HG03521 (cell line): ENCODE measurements around the gene TMSB15A.
"Not testable (repeated sequence)": the region's sequence is repeated elsewhere in the genome, so short reads cannot be mapped to it uniquely, and the experiment has no call there.

ENCODE experiments used
- ATAC-seq: cut with Tn5 transposase; IDR thresholded peaks from one replicate; pipeline ENCODE4 v1.9.1; 2021; ENCODE audit warnings: mild to moderate bottlenecking, moderate library complexity; ENCODE audit not compliant: unreplicated experiment

The TMSB15A gene

DNA sequence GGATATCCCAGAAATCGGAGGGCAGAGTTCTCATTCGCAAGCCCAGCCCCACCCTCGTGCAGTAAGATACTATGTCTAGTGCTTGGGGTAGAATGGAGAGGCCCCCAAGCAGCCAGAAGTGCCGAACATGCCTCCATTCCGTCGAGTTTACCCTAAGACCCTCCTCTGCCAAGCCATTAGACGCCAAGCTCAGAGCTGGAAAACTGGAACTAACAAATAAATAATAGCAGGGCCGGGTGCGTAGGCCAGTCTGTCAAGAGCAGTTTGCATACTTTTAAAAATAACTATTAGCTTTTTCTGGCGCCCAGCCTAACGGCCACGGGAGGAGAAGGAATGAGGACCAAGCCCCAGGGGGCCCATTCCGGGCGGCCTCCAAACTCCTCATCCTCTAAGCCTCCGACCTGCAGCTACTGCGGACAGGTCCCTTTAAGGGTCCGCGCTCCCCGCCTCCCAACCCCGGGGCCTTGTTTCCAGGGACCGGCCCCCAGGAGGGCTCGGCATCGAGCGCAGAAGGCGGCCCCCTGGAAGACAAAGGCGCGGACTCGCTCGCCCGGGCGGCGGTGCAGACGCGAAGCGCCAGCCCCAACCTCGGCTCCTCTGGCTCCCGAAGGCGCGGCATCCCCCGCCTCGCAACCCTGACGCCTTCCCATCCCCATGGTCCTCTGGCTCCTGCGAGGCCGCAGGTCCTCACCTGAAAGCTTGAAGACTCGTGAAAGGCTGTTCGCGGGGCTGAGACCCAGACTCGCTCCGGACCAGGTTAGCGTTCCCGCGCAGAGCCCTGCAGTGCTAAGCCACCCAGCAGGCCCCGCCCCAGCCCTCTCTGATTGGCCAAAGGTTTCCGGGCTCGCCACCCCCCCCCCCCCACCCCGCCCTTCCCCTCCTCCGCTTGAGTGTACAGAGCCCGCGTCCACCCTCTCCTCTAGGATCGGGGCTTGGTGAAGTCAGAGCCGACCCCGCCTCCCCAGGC is at the start of gene TMSB15A:
TSS of gene TMSB15A (minus strand) at position 765 of the 967 bp plus-strand sequence.
- peak; percentile 96 for ATAC-seq

DNA sequence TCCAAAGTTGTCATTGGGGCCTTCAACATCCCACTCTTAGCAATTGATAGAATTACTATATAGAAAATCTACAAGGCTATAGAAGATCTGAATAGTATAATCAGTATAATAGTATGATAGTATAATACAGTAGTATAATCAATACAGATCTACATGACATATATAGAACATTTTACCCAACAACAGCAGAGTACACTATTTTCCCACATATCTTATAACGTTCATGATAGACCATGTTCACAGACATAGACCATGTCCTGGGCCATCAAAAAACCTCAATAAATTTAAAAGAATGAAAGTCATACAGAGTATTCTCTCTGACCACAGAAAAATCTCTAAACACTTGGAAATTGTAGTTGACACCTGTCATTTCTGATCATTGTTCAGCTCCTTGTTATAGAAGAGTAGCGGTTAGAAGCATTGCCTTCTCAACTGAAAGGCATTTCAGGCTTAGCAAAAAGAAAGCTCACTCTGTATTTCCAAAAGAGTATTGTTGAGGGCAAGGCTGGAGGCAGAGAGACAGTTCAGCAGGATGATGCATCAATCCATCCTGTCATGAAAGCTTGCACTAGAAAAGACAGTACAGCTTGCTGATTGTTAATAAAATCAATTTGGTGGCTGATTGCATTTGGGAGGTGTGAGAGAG is 44.0 kb upstream of the TMSB15A start:
- ATAC-seq = no peak

DNA sequence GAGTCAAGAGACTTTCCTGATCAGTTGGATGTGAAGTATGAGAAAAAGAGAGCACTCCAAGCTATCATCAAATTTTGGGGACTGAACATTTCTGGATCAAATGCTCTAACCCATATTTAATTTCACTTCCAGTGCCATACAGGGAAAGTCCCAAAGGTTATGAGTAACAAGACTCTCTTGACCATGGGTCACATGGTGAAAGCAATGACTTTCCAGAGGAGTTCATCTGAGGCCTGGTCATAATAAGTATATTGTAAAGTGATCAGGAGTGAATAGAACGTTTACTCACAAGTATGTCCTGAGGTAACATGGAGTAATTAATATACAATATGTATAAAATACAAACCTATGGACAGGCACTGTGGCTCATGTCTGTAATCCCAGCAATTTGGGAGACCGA is 42.1 kb upstream of the TMSB15A start:
- ATAC-seq = no peak

DNA sequence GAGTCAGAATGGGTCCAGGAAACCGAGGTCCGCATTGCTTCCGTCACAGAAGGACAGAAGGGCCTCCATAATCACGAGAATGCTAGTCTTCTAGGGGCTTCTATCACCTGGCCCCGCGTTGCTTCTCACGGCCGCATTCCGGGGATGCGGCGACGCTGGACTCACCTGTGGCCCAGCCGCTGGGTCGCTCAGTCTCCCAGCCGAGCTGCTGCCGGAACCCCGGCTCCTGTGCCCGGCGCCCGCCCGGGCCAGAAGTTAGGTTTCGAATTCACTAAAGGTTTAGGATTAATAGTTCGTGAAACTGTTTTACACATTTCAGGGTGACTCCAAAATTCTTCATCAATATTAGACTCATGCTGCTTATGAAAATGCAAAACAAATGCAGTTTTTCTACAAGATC is 31.7 kb upstream of the TMSB15A start:
- no peak for ATAC-seq

DNA sequence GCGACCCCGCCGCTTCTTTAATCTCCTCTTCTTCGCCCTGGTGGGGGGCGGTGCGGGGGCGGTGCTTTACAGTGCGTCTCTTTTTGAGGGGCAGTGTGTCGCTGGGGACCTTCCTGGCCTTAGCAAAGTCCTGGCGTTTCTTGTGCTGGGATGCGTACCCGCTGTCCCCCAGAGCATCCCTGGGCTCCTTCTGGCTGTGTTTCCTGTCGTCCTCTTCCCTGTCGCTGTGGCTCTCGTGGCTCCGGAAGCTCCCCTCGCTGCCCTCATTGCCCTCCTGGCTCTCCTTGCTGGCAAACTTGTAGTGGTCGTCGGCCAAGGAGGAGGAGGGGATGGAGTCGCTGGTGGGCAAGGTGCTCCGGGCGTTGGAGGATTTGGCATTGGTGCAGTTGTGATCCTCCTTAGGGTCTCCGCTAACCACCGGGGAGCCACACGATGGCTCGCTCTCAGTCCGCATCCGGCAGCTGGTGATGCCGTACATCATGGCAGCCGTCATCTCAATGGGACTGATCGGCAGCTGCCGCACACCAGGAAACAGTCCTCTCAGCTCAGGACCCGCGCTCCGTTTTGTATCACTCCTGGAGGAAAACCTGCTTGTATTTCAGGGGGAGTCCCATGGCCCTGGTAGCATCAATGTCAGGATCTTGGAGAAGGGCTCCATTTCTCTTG is 30.4 kb upstream of the TMSB15A start:
- ATAC-seq = no peak

DNA sequence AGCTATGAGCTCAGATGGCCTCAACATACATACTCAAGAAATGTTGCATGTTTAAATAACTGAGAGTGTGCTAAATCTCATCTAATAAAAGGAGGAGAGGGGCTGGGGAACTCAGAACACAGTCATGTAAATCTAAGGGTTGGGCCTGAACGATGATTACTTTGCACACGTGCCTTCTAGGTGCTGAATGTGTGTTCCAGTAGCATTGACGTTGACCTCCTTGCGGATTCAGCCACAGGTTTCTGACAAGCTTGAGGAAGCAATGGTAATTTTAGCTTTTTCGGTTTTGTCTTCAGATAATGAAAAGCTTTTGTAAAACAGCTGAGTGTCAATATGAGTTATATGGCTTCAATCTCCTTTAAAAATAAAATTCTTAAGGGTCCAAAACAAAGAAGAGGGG is 29.6 kb upstream of the TMSB15A start:
- ATAC-seq = not testable (repeated sequence)

DNA sequence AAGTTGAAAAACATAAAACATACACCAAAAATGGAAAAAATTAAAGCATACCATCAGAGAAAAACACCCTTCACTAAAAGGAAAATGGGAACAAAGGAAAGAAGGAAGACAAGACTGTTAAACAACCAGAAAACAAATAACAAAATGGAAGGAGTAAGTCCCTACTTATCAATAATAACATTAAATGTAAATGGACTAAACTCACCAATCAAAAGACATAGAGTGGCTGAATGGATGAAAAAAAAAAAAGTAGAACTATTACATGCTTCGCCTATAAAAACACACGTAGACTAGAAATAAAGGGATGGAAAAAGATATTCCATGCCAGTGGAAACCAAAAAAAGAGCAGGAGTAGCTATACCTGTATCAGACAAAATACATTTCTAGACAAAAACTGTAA is 19.4 kb upstream of the TMSB15A start:
- ATAC-seq = no peak

DNA sequence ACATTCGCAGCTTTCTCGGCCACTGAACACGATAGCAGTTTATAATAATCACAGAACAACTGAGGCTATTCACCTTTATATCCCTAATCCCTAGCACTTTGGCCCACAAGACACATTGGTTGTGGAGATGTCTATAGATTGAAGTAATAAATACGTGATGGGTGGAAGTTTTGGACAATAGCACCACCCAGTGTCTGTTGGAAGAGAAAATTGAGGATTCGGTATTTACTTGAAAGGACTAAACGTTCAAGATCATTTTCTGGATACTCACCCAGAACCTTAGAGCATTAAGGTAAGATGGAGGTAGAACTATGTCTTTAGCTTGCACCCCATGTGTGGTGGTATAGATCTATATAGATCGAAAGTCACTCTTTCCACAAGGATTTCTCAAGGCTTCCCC is 787 bp upstream of the TMSB15A start:
- no peak for ATAC-seq

DNA sequence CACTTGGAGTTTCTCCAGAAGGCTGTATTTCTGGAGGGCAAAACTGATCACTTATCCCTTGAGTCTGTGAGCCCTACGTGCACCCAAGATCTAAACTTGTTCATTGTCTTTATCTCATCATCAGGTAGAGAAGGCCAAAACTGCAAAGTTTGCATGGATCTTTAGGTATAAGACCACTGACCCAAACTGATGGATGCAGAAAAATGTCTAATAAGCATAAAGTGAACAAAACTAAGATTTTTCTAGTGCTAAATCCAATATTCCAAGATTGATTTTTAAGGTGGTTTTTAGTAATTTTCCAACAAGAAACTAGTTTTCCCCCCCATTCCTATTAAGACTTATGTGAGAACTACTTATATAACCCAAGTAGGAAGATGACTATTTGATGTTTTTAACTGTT is 2.0 kb downstream of the TMSB15A start:
- ATAC-seq = no peak

DNA sequence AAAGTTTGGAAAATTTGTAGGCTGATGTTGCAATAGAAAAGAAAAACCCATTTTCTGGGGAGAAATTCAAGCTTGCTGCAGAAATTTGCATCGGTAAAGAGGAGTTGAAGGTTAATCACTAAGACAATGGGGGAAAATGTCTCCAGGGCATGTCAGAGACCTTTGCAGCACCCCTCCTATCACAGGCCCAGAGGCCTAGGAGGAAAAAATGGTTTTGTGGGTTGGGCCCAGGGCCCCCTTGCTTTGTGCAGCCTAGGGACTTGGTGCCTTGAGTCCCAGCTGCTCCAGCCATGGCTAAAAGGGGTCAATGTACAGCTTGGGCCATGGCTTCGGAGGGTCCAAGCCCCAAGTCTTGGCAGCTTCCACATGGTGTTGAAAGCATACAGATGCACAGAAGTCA is 17.8 kb downstream of the TMSB15A start:
- no peak for ATAC-seq

DNA sequence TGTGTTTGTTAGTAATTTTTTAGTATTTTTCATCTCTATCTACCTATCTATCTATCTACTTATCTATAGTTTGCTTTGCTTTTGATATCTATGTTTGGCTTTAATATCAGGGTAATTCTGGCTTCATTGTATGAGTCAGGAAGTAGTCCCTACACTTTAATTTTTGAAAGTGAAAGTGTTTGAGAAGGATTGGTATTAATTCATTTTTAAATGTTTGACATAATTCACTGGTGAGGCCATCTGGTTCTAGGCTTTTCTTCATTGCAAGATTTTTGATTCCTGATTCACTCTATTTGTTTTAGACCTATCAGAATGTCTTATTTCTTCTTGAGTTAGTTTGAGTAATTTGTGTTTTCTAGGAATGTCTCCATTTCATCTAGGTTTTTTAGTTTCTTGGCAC is 24.8 kb downstream of the TMSB15A start:
- no peak for ATAC-seq

DNA sequence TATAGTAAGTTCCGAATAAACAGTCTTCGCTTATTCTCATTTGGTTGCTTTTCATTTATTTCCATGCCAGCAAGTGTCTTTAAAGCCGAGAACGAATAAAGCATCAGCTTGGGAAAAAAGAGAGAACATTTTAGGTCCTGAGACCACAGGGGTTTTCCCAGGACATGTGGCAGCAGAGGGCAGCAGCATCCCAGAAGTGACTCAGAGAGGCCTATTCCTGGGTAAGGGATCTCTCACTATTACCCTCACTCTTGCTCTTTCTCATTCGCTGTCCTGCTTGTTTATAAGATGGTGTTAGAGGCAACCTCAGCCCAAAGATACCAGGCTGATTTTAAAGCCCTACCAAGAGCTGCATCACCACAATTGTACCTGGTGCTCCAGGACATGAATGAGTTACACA is 37.8 kb downstream of the TMSB15A start:
- ATAC-seq = not testable (repeated sequence)

DNA sequence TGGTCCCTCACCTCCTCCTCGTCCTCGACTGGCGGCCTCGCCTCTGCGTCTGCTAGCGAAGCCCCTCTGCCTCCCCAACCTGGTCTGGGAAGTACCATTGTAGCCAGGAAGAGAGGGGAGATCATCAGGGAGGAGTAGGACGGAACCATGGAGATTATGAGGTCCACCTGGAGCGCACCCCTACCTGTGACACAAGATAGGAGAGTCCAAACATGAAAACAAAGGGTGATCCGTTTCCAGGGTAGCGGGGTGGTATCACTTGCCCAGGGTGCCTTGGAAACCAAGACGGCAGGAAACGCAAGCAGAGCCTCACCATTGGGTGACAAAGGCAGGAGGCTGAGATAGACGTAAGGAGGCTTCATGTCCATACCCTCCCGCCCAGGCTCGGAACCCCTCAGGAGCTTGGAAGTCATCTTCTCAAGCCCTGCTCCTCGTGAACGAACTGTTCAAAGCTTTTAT is 44.7 kb downstream of the TMSB15A start, which contains the start of gene TCP11X2:
TSS of gene TCP11X2 (minus strand) at position 51 of the 459 bp plus-strand sequence.
- ATAC-seq = not testable (repeated sequence)

DNA sequence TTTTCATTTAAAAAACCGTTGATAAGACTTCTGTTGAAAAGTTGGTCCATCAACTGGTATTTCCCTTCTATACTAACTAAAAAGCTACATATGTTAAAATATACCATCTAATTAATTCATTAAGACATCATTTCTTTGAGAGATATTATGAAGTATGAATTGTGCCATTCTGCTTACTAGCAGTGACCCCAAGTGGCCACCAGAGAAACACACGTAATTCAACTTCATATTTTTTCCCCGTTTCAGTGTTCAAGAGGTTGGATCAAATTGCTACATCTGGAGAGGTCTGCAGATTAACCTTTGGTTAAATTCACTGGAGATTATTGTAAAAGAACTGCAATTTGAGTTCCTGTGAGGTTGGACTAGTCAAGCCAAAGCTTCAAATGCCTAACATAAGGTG is 46.3 kb downstream of the TMSB15A start:
- not testable (repeated sequence) for ATAC-seq
